Coronary artery (tissue), 2 donors: ENCODE results near the gene ACAD8.
A peak's percentile ranks its signal among the peaks of the same experiment; 100 is the strongest.
"Not testable (repeated sequence)": the region's sequence is repeated elsewhere in the genome, so short reads cannot be mapped to it uniquely, and the experiment has no call there.

Source experiments
- DNase-seq: peaks from one replicate; pipeline ENCODE4 v3.0.0-alpha.2; 2017; ENCODE audit warnings: low spot score
- H3K27ac ChIP-seq, 2 donors: fragments of 200-600 bp; sonication (generic); one replicate each; pipeline ENCODE4 v1.5.1; 2016 to 2019
- H3K4me3 ChIP-seq: fragments of 200-600 bp; sonication (generic); 2 replicates; pipeline ENCODE4 v1.5.1; 2016; ENCODE audit warnings: mild to moderate bottlenecking, moderate library complexity
- CTCF ChIP-seq: fragments of 200-600 bp; sonication (generic); IDR thresholded peaks from one replicate; pipeline ENCODE4 v1.5.1; 2019; ENCODE audit warnings: antibody characterized with exemption

The ACAD8 gene

GRCh38 chr11:134248910-134249480 lies 4.4 kb upstream of the ACAD8 start:
- H3K27ac ChIP-seq = no peak overlapping the region
- no peak for TF ChIP-seq CTCF
- no peak overlapping the region for H3K4me3 ChIP-seq
- no peak for DNase-seq

- no peak overlapping the region for H3K4me3 ChIP-seq
- TF ChIP-seq CTCF = no peak
Measured at GRCh38 chr11:134250246-134250645, 3.1 kb upstream of the ACAD8 start.

GRCh38 chr11:134250675-134251074 lies 2.7 kb upstream of the ACAD8 start:
- H3K4me3 ChIP-seq = no peak overlapping the region
- no peak overlapping the region for H3K27ac ChIP-seq
- TF ChIP-seq CTCF = no peak
- no peak for DNase-seq

More at GRCh38 chr11:134250246-134250645, 3.1 kb upstream of the ACAD8 start:
- no peak for DNase-seq
- no peak overlapping the region for H3K27ac ChIP-seq

- no peak for TF ChIP-seq CTCF
- Histone ChIP-seq H3K4me3 (peak overlapping the region; percentile 99), H3K27ac (peak overlapping the region in 1 of 2 donors; percentile 86)
- DNase-seq = no peak
Measured at GRCh38 chr11:134252346-134253187, 801 bp upstream of the ACAD8 start.

- Histone ChIP-seq H3K27ac (no peak overlapping the region), H3K4me3 (peak overlapping the region; percentile 99)
- no peak for TF ChIP-seq CTCF
- DNase-seq = no peak
Measured at GRCh38 chr11:134254433-134255183, 1.2 kb downstream of the ACAD8 start.

GRCh38 chr11:134255184-134255561 lies 1.8 kb downstream of the ACAD8 start:
- H3K27ac ChIP-seq, DNase-seq, H3K4me3 ChIP-seq: not testable (repeated sequence)

GRCh38 chr11:134257101-134257500 lies 3.7 kb downstream of the ACAD8 start:
- Histone ChIP-seq H3K4me3 (no peak overlapping the region), H3K27ac (no peak overlapping the region)
- TF ChIP-seq CTCF = no peak
- no peak for DNase-seq
